ENCODE measurements around the gene PARVB. TPM values are rescaled to one million over a fixed set of nuclear protein-coding genes. Genes with fewer than 3 reads are reported as not detected.
"Not testable (repeated sequence)": the region's sequence is repeated elsewhere in the genome, so short reads cannot be mapped to it uniquely, and the experiment has no call there.

Gene PARVB
- total and polyA plus RNA-seq, 7 experiments from 2014 or later = 0.18 to 51.2 (median 4.2) TPM

GRCh38 chr22:44012162-44012561 is 11.9 kb upstream of the PARVB start:
- Mint-ChIP-seq H3K27me3 (no peaks in the 10 kb centered on the region), H3K4me1 (no peaks in the 10 kb centered on the region), H3K36me3 (peaks cover 0 to 17% (median 0%) of the 10 kb centered on the region in 5 donors), H3K27ac (no peak overlapping the region), H3K4me3 (no peak overlapping the region), H3K9me3 (no peaks in the 10 kb centered on the region)
- ATAC-seq = no peak
- no peaks in the 10 kb centered on the region for H3K9me3 ChIP-seq (ENCODE audit: control insufficient read depth in 2 of 3, low read length in 3 of 3)
- ChIA-PET CTCF (no interaction called here), POLR2A (no interaction called here)
- no peaks in the 10 kb centered on the region for H3K27me3 ChIP-seq (ENCODE audit: control insufficient read depth in 2 of 2, insufficient read depth in 2 of 2, low read length in 2 of 2)
- no peak for DNase-seq
- H3K4me1 ChIP-seq (ENCODE audit: control insufficient read depth in 2 of 2, insufficient read depth in 2 of 2, low read length in 2 of 2) = no peaks in the 10 kb centered on the region
- H3K4me3 ChIP-seq (ENCODE audit: low read length) = no peak overlapping the region
- H3K36me3 ChIP-seq (ENCODE audit: control insufficient read depth in 2 of 3, insufficient read depth in 3 of 3, low read length in 3 of 3) = no peaks in the 10 kb centered on the region
- H3K27ac ChIP-seq (ENCODE audit: low read depth, low read length) = no peak overlapping the region
- intact Hi-C loops (cut with micrococcal nuclease) = no loop called here

GRCh38 chr22:44012591-44012990 is 11.5 kb upstream of the PARVB start:
- POLR2A ChIA-PET = no interaction called here

GRCh38 chr22:44014241-44014640 is 9.9 kb upstream of the PARVB start:
- no peaks in the 10 kb centered on the region for H3K9me3 Mint-ChIP-seq
- H3K27me3 ChIP-seq (ENCODE audit: control insufficient read depth in 2 of 2, insufficient read depth in 2 of 2, low read length in 2 of 2) = no peaks in the 10 kb centered on the region
- intact Hi-C loops (cut with micrococcal nuclease) = no loop called here
- H3K4me1 Mint-ChIP-seq = no peaks in the 10 kb centered on the region
- H3K36me3 ChIP-seq (ENCODE audit: control insufficient read depth in 2 of 3, insufficient read depth in 3 of 3, low read length in 3 of 3) = no peaks in the 10 kb centered on the region
- H3K4me1 ChIP-seq (ENCODE audit: control insufficient read depth in 2 of 2, insufficient read depth in 2 of 2, low read length in 2 of 2) = no peaks in the 10 kb centered on the region
- H3K4me3 Mint-ChIP-seq = no peak overlapping the region
- H3K9me3 ChIP-seq (ENCODE audit: control insufficient read depth in 2 of 3, low read length in 3 of 3) = no peaks in the 10 kb centered on the region
- peaks cover 0 to 7% (median 0%) of the 10 kb centered on the region in 5 donors for H3K36me3 Mint-ChIP-seq
- ATAC-seq = no peak
- H3K4me3 ChIP-seq (ENCODE audit: low read length) = no peak overlapping the region
- CTCF ChIA-PET = interaction anchor here (1.3 kb wide), 1 partner anchor 22 kb away, joined by 4 read pairs; no protein-coding TSS in a partner anchor
- H3K27ac ChIP-seq (ENCODE audit: low read depth, low read length) = no peak overlapping the region
- POLR2A ChIA-PET = no interaction called here
- no peak for DNase-seq
- no peaks in the 10 kb centered on the region for H3K27me3 Mint-ChIP-seq
- no peak overlapping the region for H3K27ac Mint-ChIP-seq

More at GRCh38 chr22:44012591-44012990, 11.5 kb upstream of the PARVB start:
- no peaks in the 10 kb centered on the region for H3K27me3 ChIP-seq (ENCODE audit: control insufficient read depth in 2 of 2, insufficient read depth in 2 of 2, low read length in 2 of 2)
- CTCF ChIA-PET = no interaction called here
- DNase-seq (no peak), ATAC-seq (no peak)
- Mint-ChIP-seq H3K27ac (no peak overlapping the region), H3K9me3 (no peaks in the 10 kb centered on the region), H3K4me3 (no peak overlapping the region), H3K36me3 (peaks cover 0 to 13% (median 0%) of the 10 kb centered on the region in 5 donors), H3K4me1 (no peaks in the 10 kb centered on the region), H3K27me3 (no peaks in the 10 kb centered on the region)
- no peak overlapping the region for H3K4me3 ChIP-seq (ENCODE audit: low read length)
- no peak overlapping the region for H3K27ac ChIP-seq (ENCODE audit: low read depth, low read length)
- H3K4me1 ChIP-seq (ENCODE audit: control insufficient read depth in 2 of 2, insufficient read depth in 2 of 2, low read length in 2 of 2) = no peaks in the 10 kb centered on the region
- no peaks in the 10 kb centered on the region for H3K36me3 ChIP-seq (ENCODE audit: control insufficient read depth in 2 of 3, insufficient read depth in 3 of 3, low read length in 3 of 3)
- no peaks in the 10 kb centered on the region for H3K9me3 ChIP-seq (ENCODE audit: control insufficient read depth in 2 of 3, low read length in 3 of 3)
- intact Hi-C loops (cut with micrococcal nuclease) = no loop called here

GRCh38 chr22:44016586-44016985 is 7.5 kb upstream of the PARVB start:
- H3K27ac Mint-ChIP-seq; H3K4me3 ChIP-seq (ENCODE audit: low read length); H3K27me3 ChIP-seq (ENCODE audit: control insufficient read depth in 2 of 2, insufficient read depth in 2 of 2, low read length in 2 of 2); POLR2A ChIA-PET; H3K27ac ChIP-seq (ENCODE audit: low read depth, low read length); CTCF ChIA-PET; H3K9me3 Mint-ChIP-seq; H3K36me3 Mint-ChIP-seq; H3K36me3 ChIP-seq (ENCODE audit: control insufficient read depth in 2 of 3, insufficient read depth in 3 of 3, low read length in 3 of 3); ATAC-seq; H3K4me3 Mint-ChIP-seq; H3K9me3 ChIP-seq (ENCODE audit: control insufficient read depth in 2 of 3, low read length in 3 of 3); H3K4me1 Mint-ChIP-seq; H3K4me1 ChIP-seq (ENCODE audit: control insufficient read depth in 2 of 2, insufficient read depth in 2 of 2, low read length in 2 of 2); intact Hi-C loops (cut with micrococcal nuclease); DNase-seq; H3K27me3 Mint-ChIP-seq: not testable (repeated sequence)

- Mint-ChIP-seq H3K9me3 (no peaks in the 10 kb centered on the region), H3K4me3 (no peak overlapping the region), H3K27me3 (no peaks in the 10 kb centered on the region), H3K4me1 (peaks cover 0 to 9% (median 0%) of the 10 kb centered on the region in 7 donors), H3K27ac (no peak overlapping the region), H3K36me3 (peaks cover 0 to 2% (median 0%) of the 10 kb centered on the region in 5 donors)
- Histone ChIP-seq H3K4me1 (ENCODE audit: control insufficient read depth in 2 of 2, insufficient read depth in 2 of 2, low read length in 2 of 2) (peaks cover 0 to under 1% of the 10 kb centered on the region in 2 donors), H3K9me3 (ENCODE audit: control insufficient read depth in 2 of 3, low read length in 3 of 3) (no peaks in the 10 kb centered on the region), H3K36me3 (ENCODE audit: control insufficient read depth in 2 of 3, insufficient read depth in 3 of 3, low read length in 3 of 3) (no peaks in the 10 kb centered on the region), H3K4me3 (ENCODE audit: low read length) (no peak overlapping the region), H3K27me3 (ENCODE audit: control insufficient read depth in 2 of 2, insufficient read depth in 2 of 2, low read length in 2 of 2) (no peaks in the 10 kb centered on the region), H3K27ac (ENCODE audit: low read depth, low read length) (no peak overlapping the region)
- intact Hi-C loops (cut with micrococcal nuclease) = no loop called here
- POLR2A ChIA-PET = no interaction called here
- CTCF ChIA-PET = no interaction called here
- ATAC-seq (no peak), DNase-seq (no peak)
These were observed 5.5 kb upstream of the PARVB start for GRCh38 chr22:44018594-44018993.

GRCh38 chr22:44019416-44019815 is 4.7 kb upstream of the PARVB start:
- Mint-ChIP-seq H3K27ac (no peak overlapping the region), H3K9me3 (no peaks in the 10 kb centered on the region), H3K4me3 (no peak overlapping the region), H3K27me3 (no peaks in the 10 kb centered on the region), H3K4me1 (peaks cover 0 to 12% (median 0%) of the 10 kb centered on the region in 7 donors), H3K36me3 (peaks cover 0 to 4% (median 0%) of the 10 kb centered on the region in 5 donors)
- Histone ChIP-seq H3K27ac (ENCODE audit: low read depth, low read length) (no peak overlapping the region), H3K4me1 (ENCODE audit: control insufficient read depth in 2 of 2, insufficient read depth in 2 of 2, low read length in 2 of 2) (peaks cover 0 to 3% of the 10 kb centered on the region in 2 donors), H3K36me3 (ENCODE audit: control insufficient read depth in 2 of 3, insufficient read depth in 3 of 3, low read length in 3 of 3) (no peaks in the 10 kb centered on the region), H3K27me3 (ENCODE audit: control insufficient read depth in 2 of 2, insufficient read depth in 2 of 2, low read length in 2 of 2) (no peaks in the 10 kb centered on the region), H3K9me3 (ENCODE audit: control insufficient read depth in 2 of 3, low read length in 3 of 3) (no peaks in the 10 kb centered on the region), H3K4me3 (ENCODE audit: low read length) (no peak overlapping the region)
- DNase-seq = no peak
- intact Hi-C loops (cut with micrococcal nuclease) = no loop called here
- ChIA-PET POLR2A (no interaction called here), CTCF (no interaction called here)
- no peak for ATAC-seq

GRCh38 chr22:44019846-44020245 is 4.3 kb upstream of the PARVB start:
- Mint-ChIP-seq H3K9me3 (no peaks in the 10 kb centered on the region), H3K27me3 (peaks cover 0 to 1% (median under 1%) of the 10 kb centered on the region in 5 donors), H3K27ac (no peak overlapping the region)

More at GRCh38 chr22:44019846-44020245, 4.3 kb upstream of the PARVB start:
- intact Hi-C loops (cut with micrococcal nuclease) = no loop called here
- no peak for DNase-seq
- Histone ChIP-seq H3K27ac (ENCODE audit: low read depth, low read length) (no peak overlapping the region), H3K4me3 (ENCODE audit: low read length) (no peak overlapping the region), H3K4me1 (ENCODE audit: control insufficient read depth in 2 of 2, insufficient read depth in 2 of 2, low read length in 2 of 2) (peaks cover 0 to 3% of the 10 kb centered on the region in 2 donors), H3K27me3 (ENCODE audit: control insufficient read depth in 2 of 2, insufficient read depth in 2 of 2, low read length in 2 of 2) (no peaks in the 10 kb centered on the region), H3K9me3 (ENCODE audit: control insufficient read depth in 2 of 3, low read length in 3 of 3) (no peaks in the 10 kb centered on the region), H3K36me3 (ENCODE audit: control insufficient read depth in 2 of 3, insufficient read depth in 3 of 3, low read length in 3 of 3) (no peaks in the 10 kb centered on the region)
- Mint-ChIP-seq H3K4me1 (peaks cover 0 to 12% (median 3%) of the 10 kb centered on the region in 7 donors), H3K36me3 (peaks cover 0 to 4% (median 0%) of the 10 kb centered on the region in 5 donors), H3K4me3 (no peak overlapping the region)
- ATAC-seq = no peak
- ChIA-PET POLR2A (no interaction called here), CTCF (no interaction called here)

Measured in naive thymus-derived CD4-positive, alpha-beta T cell (primary cell).